HG03066 (cell line): ENCODE measurements around the gene ABTB1.
"Not testable (repeated sequence)": the region's sequence is repeated elsewhere in the genome, so short reads cannot be mapped to it uniquely, and the experiment has no call there.

Experiments
- ATAC-seq: cut with Tn5 transposase; IDR thresholded peaks from one replicate; pipeline ENCODE4 v1.9.1; 2021; ENCODE audit warnings: low read depth; ENCODE audit not compliant: unreplicated experiment

The ABTB1 gene

DNA sequence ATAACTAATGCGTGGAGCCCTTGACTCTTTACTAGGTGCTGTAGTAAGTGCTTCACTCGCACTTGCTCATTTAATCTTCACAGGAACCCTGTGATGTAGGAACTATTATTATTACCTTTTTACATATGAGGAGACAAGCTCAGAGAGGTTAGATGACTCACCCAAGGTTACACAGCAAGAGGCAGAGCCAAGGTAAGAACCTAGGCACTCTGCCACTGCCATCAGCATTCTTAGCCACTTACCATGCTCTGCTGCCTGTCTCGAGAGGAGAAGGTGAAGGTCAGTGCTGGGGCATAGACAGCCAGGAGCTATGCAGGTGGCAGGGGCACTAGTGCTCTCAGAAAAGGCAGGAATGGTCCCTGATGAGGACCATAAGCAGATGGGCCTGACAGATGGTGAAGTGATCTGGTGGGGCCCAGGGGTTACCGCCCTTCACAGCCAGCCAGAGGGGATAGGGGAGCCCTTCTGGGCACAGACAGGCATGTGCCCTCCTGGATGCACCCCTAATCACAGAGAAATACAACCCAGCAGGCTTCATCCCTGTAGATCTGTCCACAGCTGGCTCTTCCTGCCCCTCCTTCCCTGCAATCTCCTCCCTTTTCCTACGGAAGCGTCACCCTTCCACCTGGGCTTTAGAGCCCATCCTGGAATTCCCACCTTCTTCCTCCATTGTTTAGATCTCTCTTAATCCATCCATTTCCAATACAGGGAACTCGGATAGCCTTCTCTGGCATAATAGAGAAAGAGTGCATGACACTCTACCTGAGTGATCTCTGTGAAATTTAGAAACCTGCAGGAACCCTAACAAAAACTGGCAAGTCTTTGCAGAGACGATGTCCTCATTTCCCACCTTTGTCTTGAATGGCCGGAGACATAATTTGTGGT, 26.9 kb downstream of the ABTB1 start:
- no peak for ATAC-seq

DNA sequence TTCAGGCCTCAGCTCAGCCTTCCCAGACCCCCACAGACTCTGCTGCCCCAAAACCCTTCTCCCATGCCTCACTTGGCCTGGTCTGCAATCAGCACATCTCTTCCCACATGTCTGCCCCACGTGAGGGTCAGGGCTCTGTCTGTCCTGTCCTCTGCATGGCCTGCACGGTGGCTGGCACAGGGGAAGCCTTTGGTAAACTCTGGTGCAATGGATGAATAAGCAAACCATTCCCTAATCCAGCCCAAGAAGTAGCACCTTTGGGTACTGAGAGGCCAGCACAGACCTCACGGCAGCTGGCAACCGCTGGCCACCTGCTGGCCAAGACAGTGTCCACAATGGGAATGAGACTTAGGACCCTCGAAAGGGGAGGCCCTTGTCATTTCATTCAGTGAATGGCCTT, 27.7 kb downstream of the ABTB1 start:
- no peak for ATAC-seq

DNA sequence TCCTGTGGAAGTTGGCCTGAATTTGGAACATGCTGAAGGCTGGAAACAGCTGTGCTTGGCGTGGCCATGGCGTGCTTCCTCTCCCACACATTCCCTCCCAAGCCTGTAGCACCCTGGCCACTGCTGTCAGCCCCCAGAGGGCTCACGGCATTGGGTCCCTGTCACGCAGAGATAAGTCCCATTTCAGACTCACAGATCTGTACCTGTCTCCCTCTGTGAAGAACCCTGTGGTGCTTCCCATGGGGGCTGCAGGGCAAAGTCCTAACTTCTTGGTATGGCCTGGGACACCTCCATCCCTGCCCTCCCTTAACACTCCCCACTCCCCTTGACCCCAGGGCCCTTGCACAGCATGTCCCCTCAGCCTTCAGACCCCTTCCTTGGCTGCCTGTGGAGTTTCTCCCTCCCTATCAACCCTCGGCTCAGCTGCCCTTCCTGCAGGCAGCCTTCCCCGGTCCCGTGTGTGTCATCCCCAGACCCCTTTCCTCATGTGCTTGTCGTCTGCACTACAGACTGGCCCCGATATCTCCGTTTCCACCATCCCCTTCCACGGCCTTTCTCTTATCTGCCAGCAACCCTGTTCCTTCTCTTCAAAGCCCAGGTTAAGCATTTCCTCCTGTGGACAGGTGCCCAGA, 28.6 kb downstream of the ABTB1 start:
- ATAC-seq, result no peak

DNA sequence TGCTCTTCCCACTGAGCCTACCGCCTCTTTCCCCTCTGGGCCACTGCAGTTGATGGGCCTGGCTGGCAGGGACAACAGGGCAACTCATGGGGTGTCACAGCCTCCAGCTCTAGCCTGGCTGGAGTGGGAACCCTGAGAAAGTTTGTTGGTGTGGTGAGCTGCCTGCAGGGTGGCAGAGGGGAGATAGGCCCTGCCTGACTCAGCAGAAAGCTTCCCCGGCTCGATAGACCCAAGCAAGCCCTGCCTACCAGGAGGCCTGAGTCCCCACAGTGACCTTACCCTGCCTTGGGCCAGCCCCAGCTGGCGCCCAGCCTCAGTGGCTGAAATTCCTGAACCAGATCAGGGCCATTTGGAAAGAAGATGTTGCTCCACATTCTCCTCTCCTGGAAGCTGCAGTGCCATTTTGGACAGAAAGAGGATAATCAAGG, 29.4 kb downstream of the ABTB1 start:
- no peak for ATAC-seq

DNA sequence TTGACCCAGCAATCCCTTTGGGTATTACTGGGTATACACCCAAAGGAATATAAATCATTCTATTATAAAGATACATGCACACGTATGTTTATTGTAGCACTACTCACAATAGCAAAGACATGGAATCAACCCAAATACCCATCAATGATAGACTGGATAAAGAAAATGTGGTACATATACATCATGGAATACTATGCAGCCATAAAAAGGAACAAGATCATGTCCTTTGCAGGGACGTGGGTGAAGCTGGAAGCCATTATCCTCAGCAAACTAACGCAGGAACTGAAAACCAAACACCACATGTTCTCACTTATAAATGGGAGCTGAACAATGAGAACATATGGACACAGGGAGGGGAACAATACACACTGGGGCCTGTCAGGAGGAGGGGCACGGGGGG, 32.1 kb downstream of the ABTB1 start:
- not testable (repeated sequence) for ATAC-seq

DNA sequence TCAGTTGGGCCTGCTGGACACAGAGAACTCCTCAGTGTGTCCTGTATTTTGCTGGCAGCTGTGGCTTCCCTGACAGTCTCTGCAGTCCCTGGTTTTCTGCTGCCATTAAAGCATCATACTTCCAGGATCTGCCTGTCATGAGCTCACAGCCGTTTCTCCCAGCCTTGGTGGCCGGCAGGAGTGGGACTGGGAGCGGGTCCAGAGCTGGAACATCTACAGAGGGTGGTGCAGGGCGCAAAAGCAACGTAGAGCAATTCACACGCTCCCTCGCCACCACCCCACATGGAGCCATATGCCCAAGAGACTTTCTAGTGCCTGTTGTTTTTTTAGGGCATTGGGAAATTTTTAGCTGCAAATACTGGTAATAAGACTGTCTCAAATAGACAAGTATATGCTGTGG, 33.6 kb downstream of the ABTB1 start:
- ATAC-seq, result no peak

DNA sequence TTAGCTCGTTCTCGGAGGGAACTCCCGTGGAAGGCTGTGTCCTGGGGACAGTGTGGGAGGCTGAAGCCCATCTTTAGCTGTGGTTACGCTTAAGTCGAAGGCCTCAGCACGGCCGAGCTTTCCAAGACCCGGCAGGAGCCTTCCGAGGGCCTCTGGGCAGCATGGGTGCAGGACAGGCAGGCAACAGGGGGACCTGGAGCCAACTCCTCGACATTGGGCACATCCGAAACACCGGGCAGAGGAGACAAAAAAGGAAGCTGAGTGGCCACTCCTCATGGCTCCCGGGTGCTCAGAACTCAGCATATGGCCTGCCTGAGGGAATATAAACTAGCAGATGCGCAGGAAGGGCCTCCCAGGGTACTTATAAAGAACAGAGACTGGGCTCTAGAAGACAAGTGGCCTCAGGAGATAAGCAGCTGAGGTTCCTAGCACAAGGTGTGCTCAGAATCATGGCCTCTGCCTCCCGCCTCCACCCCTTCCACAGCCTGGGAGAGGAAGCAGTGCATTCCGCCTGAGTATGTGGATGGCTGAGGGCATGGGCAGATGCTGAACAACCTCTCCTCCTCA, 34.1 kb downstream of the ABTB1 start:
- no peak for ATAC-seq

DNA sequence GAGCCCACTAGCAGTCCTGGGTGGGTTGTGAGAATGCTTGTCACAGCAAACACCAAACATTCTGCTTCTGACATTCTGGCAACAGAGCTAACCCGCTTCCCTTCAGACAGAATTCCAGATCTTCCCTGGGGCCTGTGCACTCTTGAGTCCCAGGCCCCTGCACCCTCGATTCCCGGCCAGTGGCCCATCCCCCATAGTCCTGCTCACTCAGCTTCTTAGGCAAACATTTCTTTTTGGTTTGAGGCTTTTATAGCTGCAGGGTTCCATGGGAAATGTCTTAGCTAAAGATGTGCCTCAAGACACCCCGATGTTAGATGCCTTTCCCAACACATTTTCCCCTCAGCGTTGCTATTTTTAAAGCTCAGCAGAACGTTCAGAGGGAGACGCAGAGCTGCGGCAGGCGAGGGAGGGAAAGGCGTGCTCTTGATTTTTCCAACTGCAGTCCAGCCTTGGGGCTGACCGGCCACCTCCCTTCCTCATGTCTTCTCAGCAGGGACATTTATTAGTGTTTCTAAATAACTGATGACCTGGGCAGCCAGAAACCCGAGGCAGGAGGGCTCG, 35.2 kb downstream of the ABTB1 start:
- ATAC-seq, result no peak

DNA sequence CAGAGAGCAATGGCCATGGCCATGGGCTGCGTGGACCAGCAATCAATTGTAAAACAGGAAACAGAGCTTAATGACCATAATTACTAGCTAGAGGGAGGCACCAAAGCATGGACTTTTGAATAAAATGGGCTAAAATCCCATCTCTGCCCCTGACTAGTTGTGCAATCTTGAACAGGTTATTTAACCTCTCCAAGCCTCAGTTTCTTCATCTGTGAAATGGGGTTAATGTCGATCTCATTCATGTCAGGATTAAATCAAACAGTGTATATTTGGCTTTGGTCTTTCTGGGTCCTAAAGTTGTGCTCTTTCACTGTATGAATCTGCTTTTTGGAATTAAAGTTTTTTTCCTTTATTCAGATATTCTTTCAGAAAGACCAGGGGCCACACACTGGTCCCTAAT, 36.1 kb downstream of the ABTB1 start:
- ATAC-seq, result no peak

DNA sequence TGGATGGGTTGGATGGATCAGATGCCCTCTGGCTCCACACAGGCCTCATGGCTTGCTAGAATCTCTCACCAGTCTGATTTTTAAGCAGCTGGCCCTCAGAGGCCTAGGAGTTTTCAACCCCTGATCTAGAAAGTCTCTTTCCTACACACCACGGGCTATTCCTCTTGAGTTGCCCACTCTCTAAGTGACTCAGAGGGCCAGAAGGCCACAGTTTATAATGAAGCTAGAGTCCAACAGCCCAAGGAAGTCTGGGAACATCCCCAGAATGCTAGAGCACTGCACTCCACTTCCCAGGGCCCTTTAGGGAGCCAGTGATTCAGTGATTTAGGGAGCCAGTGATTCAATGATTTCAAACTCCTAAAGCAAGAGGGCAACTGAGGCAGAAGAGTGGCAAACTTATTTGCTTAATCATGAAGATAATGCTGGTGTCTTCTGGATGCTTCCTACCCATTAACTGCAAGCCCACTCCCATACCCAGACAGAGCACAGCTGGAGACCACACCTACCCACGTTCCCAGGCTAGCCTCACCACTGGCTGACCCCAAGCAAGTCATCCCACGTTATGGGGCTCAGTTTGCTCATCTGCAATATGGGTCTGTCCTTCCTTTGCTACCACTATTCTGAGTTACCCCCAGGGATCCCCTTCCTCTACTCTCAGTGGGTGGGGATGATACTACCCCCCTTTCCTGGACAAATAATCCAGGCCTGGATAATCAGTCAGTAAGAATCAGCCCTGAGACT, 36.7 kb downstream of the ABTB1 start:
- ATAC-seq, result no peak

DNA sequence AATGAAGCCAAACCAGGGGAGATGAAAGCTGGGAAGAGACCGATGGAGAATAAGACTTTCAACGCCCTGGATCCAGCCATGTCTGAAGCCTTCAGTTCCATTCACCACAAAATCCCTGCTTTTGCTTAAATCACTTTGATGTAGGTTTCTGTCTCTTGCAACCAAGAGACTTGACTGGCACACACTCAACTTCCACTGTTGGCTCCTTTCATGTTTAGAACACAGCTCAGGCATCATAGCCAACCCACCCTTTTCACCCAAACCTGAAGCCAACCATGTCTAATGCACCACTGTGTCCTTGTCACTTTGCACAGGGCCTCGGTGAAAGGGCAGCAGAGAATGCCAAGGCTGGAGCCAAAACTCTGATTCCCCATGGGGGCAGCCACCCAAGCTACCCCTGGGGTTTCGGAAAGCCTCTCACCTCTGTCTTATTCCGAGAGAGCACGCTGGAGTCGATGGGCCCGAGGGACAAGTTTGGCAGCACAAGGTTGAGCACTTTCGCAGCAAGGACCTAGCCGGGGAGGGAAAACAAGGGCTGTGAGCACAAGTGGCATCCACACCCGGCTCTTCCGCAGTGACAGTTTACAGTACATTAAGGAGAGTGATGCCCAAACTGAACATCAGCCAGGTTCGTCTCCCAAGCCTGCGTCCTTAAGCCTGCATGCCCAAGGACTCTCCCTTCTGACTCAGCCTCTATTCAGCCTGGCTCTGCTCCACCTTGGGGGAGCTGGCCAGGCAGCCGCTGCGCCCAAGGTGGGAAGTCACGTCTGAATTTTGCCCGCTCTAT, 37.6 kb downstream of the ABTB1 start:
- no peak for ATAC-seq

DNA sequence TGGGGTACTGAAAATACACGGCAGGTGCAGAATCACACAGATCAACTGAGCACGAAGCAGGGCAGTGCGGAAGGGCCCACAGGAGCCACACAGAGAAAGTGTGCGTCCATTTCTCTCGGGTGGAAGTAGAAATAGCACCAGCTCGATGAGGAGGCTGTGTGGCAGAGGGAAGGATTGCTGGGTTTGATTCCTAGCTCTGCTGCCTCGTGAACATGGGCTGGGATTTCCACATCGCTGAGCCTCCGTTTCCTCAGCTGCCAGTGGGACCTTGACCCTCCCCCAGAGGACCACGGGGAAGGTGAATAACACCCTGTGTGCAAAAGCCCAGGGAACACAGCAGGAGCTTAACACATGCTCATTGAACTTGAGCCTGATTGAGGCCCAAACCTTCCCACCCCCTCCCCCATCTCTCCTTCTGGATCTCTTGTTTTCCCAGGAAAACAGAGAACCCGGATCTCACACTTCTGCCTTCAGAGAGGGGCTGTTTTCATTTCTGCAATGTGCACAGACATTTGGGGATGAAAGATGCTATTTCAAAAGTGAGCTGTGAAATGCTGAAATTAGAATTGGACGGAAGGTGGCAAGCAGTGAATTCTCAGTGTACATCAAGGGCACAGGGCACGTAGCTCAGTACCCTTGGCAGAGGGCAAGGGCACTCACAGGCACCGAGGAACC, 38.4 kb downstream of the ABTB1 start:
- no peak for ATAC-seq

DNA sequence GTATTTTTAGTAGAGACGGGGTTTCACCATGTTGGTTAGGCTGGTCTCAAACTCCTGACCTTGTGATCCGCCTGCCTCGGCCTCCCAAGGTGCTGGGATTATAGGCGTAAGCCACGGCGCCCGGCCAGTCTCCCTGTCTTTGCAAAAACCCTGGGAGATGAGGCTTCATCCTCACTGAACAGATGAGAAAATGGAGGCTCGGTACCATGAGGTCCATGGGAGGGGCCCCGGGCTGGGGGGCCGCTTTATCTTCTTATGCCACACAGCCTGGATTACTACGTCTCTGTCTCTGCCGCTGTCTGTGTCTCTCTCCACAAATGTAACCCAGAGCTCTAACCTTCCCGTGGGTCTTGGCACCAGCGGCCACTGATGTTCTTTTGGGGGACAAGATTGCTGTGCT, 39.1 kb downstream of the ABTB1 start:
- no peak for ATAC-seq

DNA sequence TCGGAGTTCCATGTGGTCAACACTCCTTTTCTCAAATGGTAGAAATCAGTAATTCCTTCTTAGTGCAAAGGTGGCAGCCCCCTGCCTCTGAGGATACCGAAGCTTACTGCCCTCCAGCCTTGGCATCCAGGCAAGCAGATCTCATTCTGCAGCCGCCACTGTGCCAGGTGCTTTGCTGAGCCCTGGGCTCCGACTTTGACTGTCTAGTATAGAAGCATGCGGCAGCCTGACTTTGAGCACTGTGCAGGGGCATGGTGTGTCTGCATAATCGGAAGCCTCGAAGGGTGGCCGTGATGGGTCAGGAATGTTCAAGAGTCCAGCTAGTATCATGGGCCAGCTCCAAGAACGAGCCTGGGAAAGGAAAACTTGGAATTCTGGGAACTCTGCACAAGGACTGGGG, 39.7 kb downstream of the ABTB1 start:
- ATAC-seq, result no peak

DNA sequence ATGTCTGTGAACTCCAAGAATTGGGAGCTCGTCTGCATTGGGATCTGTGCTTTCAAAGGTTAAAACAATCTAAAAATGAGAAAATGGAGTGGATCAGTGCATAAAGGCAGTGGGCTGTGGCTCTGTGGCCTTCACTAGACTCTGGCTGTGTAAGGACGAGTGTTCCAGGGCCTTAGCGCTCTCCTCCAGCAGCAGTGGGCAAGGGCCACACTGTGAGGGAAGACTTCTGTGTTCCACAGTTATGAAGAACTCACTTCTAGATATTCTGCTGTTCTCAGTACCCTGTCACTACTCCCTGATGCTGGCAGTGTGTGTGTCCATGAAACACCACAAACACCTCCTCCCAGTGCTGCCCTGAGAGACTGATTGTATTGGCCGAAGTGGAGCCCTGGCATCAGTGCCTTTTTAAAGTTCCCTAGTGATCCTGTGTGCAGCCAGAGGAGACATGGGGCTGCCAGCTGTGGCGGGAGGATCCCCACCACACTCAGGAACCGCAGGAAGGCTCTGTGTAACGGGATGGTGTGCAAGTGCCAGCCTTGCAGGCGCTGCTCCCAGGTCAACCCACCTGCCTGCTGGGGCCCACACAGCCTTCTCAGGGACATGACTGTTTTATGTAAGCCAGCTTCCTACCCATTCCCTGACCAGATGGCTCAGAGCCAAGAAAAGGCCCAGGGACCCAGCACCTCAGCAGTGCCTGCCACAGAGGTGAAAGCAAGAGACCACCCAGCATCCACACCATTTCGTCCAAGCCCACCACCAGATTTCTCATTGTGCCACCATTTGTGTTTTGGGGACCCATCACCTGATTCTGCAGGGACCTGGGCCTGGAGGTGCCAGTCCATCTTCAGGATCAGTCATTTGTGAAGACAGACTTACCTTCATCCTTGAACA, 40.4 kb downstream of the ABTB1 start:
- ATAC-seq, result no peak

DNA sequence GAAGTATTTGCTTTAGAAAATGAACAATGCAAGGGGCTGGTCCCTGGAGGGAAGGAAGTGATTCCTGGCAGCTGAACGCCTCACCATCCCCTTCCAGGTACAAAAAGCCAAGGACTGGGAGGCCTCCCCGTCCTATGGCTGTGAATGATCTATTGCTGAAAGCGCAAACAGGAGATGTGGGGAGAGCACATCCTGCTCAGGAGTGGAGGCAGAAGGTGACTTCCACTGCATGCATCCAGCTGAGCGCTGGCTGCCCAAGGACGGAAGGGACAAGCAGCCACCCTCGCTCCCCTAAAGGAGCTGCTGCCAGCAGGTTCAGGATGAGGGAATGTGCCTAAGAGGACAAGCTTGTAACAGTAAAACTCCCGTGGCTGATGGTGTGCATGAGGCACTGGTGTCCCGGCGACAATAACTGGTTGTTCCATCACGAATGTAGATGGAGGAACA, 41.4 kb downstream of the ABTB1 start:
- ATAC-seq, result no peak

DNA sequence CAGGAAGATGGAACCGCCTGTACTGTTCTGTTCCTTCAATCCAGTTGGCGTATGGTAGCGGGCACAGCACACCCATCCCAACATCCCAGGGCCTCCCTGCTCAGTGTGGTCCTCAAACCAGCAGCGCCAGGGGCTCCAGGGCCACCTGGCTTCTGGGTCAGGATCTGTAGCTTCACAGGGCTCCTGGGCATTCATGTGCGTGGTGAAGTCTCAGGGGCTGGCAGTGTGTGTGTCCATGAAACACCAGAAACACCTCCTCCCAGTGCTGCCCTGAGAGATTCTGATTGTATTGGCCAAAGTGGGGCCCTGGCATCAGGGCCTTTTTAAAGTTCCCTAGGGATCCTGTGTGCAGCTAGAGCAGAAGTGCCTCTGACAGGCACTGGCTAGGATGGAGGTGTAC, 42.1 kb downstream of the ABTB1 start:
- no peak for ATAC-seq

DNA sequence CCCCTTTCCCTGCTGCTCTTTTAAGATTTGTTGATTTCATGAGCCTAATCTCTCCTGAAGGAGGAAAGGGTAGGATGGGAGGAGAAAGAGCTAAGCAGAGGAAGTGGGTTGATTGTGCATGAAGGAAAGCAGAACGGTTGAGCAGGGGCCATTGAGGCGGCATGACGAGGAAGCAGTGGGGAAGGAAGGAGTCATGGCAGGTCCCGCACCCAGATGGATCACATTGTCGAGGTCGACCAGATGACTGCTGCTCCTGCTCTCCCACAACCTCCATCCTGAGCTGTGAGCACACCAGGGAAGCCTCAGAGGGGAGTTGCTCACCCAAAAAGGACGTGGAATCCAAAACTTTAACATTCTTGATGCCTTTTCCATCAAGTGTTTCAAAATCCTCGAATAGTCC, 42.8 kb downstream of the ABTB1 start:
- no peak for ATAC-seq
